ENCODE measurements around the gene TSPAN9.

- no peak for TF ChIP-seq POLR2AphosphoS5 (IDR thresholded peaks at IDR 0.05)
- no peak for TF ChIP-seq POLR2A (IDR thresholded peaks at IDR 0.05; ENCODE audit: low read depth)
These were observed 95.2 kb downstream of the TSPAN9 start for GRCh38 chr12:3172124-3173007.
